GM21529 (cell line): ENCODE data around the gene PNMA3.
"Not testable (repeated sequence)": the region's sequence is repeated elsewhere in the genome, so short reads cannot be mapped to it uniquely, and the experiment has no call there.

Source experiments
- ATAC-seq: cut with Tn5 transposase; IDR thresholded peaks from one replicate; pipeline ENCODE4 v1.9.1; 2021; ENCODE audit not compliant: unreplicated experiment

Gene PNMA3

DNA sequence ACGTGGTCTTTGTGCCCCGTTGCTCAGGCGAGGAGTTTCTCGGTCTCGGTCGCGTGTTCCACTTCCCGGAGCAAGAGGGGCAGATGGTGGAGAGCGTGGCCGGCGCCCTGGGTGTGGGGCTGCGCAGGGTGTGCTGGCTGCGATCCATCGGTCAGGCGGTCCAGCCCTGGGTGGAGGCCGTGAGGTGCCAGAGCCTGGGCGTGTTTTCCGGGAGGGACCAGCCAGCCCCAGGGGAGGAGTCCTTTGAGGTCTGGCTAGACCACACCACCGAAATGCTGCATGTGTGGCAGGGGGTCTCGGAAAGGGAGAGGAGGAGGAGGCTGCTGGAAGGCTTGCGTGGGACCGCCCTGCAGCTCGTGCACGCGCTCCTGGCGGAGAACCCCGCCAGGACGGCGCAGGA lies 17.1 kb downstream of the PNMA3 start:
- not testable (repeated sequence) for ATAC-seq

DNA sequence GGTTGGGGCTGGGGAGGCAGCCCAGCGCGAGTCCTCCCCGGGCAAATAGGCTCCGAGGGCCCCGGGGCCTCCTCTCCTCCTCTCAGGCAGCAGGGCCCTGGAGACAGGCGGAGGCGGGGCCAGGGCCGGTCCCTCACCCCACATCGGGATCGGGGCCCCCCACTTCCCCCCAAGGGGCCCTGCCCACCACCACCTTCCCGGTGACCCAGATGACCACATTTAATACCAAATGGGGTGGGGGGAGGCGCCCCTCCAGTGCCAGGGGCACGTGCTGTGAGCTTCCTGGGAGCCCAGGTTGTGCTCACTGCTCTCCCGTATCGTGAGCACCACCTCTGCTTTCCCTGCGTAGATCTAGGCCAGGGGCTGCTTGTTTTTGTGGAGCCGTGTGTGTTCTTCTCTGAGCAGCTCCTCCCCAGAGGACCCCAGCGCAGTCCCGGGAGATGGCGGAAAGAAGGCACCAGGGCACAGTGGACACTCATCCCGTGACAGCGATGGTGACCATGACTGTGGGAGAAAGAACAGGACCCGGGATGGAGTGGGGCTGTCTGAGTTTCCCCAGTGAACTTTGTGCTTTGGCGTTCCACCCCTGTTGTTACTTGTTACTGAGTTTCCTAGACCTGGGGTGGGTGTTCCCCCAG lies 18.1 kb downstream of the PNMA3 start:
- ATAC-seq, result no peak

DNA sequence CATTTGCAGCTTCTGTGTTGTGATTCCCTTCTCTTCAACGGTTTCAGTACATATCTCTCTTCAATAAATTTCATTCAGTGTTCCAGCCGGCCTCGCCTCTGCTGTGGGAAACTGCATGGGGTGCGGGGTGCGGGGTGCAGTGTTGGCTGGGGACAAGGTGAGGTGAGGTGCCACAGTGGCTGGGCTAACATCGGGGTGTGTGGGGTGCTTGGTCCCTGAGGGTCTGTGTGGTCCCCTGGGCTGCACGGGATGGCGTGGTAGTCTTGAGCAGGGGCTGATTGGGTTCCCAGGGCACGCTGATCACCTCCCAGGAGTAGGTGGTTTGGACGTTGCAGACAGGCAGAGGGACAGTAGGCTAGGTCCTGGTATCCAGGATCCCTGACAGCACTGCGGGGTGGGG lies 18.7 kb downstream of the PNMA3 start:
- no peak for ATAC-seq

DNA sequence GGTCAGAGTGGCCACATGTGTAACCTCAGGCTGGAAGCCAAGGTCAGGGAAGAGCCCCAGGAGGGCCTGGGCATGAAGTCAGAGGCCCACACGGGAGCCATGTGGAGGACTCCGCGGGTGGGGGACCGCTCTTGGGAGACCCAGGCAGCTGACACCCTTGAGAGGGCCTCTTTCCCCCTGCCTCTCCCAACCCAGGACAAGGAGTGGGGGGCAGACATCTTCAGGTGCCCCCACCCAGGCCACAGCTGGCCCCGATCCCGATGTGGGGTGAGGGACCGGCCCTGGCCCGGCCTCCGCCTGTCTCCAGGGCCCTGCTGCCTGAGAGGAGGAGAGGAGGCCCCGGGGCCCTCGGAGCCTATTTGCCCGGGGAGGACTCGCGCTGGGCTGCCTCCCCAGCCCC lies 19.1 kb downstream of the PNMA3 start:
- no peak for ATAC-seq

DNA sequence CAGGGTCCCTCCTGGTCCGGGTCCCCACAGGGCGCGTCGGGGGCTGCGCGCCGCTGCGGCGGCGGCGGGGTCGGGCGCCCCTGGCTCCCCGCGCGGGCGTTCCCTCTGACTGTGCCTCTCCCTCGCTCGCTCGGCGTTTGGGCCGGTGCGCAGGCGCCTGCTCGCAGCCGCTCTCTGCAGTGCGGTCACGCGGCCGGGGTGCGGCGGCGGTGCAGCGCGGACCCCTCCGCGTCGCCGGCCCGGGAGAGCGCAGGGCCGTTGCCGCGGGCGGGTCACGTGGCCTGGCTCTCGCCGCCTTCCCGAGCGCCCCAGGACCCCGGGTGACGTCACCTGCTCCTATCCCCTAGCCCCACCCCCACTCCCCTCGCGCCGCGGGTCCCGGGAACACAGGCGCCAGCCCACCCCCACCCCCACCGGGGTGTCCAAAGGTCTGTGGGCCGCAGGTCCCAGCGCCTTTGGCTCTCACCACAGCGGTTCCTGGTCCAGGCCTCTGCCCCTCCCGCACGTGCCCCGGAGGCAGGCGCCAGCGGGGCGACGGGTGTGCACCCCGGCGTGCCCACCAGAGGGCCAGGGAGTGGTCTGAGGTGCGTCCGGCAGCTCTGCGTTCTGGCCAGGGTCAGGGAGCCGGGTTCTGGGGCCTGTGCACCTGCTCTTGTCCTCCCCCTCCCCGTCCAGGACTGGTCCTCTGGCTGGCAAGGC lies 21.3 kb downstream of the PNMA3 start:
- peak; percentile 48 for ATAC-seq

DNA sequence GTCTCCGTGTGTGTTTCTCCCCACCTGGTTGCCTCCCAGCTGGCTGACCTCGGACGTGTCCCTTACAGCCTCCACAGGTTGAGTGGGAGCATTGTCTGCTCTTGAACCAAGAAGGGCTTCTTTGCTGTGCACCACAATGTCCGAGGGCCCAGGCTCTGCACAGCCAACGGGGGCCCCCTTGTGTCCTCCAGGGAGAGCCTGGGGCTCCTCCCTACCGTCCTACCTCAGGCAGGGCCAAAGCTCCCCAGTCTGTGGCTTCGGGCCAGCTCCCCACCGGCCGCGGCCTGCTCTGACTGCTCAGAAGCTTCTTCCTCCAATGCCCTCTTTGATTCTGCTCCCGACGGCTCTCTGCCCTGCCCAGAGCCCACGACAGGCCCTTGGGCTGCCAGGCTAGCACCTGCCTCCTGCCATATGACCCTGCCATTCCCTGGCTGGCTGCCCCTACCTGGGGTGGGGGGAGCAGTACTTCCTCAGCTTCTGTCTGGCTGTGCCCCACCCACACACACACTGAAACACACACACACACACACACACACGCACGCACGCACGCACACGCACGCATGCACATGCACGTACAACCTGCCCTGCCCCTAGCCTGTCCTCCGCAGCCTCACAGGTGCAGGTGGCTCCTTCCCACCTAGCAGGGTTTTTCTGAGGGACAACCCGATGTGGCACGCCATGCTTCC lies 27.1 kb downstream of the PNMA3 start:
- ATAC-seq, result not testable (repeated sequence)

DNA sequence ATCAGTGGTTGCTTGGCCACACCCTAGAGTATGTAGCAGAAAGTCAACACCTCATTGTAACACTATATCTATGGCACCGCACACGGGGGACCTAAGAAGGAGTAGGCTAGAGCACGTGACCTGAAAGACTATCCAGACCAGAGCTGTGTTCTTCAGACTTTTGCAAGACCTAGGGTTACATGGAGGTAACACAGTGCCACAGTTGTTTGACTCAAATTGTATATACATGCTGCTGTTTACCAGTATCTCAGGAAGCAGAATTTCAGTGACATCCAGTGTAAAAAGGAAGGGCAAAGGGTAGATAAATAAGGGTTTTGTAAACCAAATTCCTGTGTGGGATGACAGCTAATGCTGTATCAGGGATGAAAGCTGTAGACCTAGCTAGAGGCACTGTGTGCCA lies 46.1 kb downstream of the PNMA3 start:
- no peak for ATAC-seq

DNA sequence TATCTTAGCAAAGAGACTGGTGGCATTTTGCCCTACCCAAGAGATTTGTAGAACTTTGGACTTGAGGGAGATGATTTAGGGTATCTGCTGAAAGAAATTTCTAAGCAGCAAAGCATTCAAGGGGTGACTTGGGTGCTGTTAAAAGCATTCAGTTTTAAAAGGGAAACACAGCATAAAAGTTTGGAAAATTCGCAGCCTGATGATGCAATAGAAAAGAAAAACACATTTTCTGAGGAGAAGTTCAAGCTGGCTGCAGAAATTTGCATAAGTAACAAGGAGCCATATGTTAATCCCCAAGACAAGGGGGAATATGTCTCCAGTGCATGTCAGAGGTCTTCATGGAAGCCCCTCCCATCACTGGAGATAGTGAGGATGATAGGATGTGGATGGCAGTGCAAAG lies 48.7 kb downstream of the PNMA3 start:
- ATAC-seq, result not testable (repeated sequence)

DNA sequence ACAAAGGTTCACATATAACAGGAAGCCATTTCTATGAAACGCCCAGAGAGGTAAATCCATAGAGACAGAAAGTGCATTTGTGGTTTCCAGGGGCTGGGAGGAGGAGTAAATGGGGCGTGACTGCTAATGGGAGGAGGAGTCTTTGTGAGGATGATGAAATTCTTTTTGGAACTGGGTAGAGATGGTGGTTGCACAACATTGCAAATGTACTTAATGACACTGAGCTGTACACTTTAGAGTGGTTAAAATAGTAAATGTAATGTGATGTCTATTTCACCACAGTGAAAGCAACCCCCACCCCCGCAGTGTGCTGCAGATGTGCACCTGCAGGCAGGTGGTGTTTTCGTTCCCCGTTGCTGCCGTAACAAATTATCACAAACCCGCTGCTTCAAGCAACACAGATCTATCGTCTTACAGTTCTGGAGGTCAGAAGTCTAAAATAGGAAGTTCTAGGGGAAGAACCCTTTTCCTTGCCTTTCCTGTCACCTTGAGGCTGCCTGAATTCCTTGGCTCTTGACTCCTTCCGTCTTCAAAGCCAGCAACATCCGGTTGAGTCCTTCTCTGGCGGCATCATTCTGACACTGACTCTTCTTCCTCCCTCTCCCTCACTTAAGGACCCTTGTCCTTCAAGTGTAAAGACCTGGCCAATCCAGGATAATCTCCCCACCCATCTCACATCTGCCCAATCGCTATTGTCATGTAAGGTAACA lies 50.0 kb downstream of the PNMA3 start:
- peak; percentile 69 for ATAC-seq
